SK-N-SH (cell line): ENCODE results near the gene RPGR. TPM values are rescaled to one million over a fixed set of nuclear protein-coding genes. Genes with fewer than 3 reads are reported as not detected.

ENCODE experiments used
- CTCF ChIA-PET: fragments of 300-600, 350-600 bp; formaldehyde crosslinking; extraction: SDS; loops from one replicate; lab custom pipeline; 2021; lab: Yijun Ruan, JAX
- POLR2A ChIA-PET: fragments of 350-600 bp; sonication (Branson Sonifier 250); formaldehyde crosslinking; extraction: SDS; loops from one replicate; lab custom pipeline; 2020; ENCODE audit warnings: antibody characterized with exemption, inconsistent platforms; lab: Yijun Ruan, JAX
- DNase-seq: peaks from one replicate; pipeline ENCODE4 v3.0.0; 2012
- H2AFZ ChIP-seq: fragments of 200-600 bp; sonication (generic); 2 replicates; pipeline ENCODE4 v1.8.1; 2016; ENCODE audit warnings: antibody characterized with exemption, mild to moderate bottlenecking, low read depth
- H3F3A ChIP-seq: fragments of 200-600 bp; sonication (generic); replicated peaks from 2 replicates; pipeline ENCODE3; 2016; ENCODE audit warnings: antibody characterized with exemption, mild to moderate bottlenecking; ENCODE audit not compliant: insufficient read depth
- H3K27ac ChIP-seq, 2 experiments: fragments of 200-500 bp in 1 of 2; fragments of 200-600 bp in 1 of 2; sonication (Bioruptor generic) in 1 of 2; sonication (generic), shearing (Covaris generic) in 1 of 2; 2 replicates each; pipeline versions ENCODE4 v1.5.1 to v1.6.1; 2014 to 2016; ENCODE audit warnings: low read depth in 2 of 2, inconsistent platforms in 1 of 2, low read length in 1 of 2, mild to moderate bottlenecking in 1 of 2, mixed read lengths in 1 of 2
- H3K27me3 ChIP-seq: fragments of 200-600 bp; sonication (generic), shearing (Covaris generic); 2 replicates; pipeline ENCODE4 v1.6.1; 2016; ENCODE audit warnings: mixed run types; ENCODE audit not compliant: insufficient read depth
- H3K36me3 ChIP-seq, 2 experiments: fragments of 200-500 bp in 1 of 2; fragments of 200-600 bp in 1 of 2; sonication (Bioruptor generic) in 1 of 2; sonication (generic) in 1 of 2; replicated peaks in 1 of 2; 2 replicates each; pipeline versions ENCODE3 to v1.5.1; 2014 to 2016; ENCODE audit warnings: low read length in 1 of 2, mild to moderate bottlenecking in 1 of 2; ENCODE audit not compliant: insufficient read depth in 2 of 2, control insufficient read depth in 1 of 2
- H3K4me1 ChIP-seq, 2 experiments: fragments of 200-500 bp in 1 of 2; fragments of 200-600 bp in 1 of 2; sonication (Bioruptor generic) in 1 of 2; sonication (generic), shearing (Covaris generic) in 1 of 2; 2 replicates each; pipeline versions ENCODE4 v1.5.1 to v1.6.1; 2014 to 2016; ENCODE audit warnings: low read depth in 1 of 2, low read length in 1 of 2, mixed run types in 1 of 2; ENCODE audit not compliant: insufficient read depth in 2 of 2, control insufficient read depth in 1 of 2
- H3K4me2 ChIP-seq: fragments of 200-600 bp; sonication (generic), shearing (Covaris generic); 2 replicates; pipeline ENCODE4 v1.6.1; 2017; ENCODE audit warnings: mixed run types
- H3K4me3 ChIP-seq, 2 experiments: fragments of 200-500 bp in 1 of 2; fragments of 200-600 bp in 1 of 2; sonication (Bioruptor generic) in 1 of 2; sonication (generic), shearing (Covaris generic) in 1 of 2; 2 replicates each; pipeline versions ENCODE4 v1.5.1 to v1.8.1; 2014 to 2016; ENCODE audit warnings: low read depth in 2 of 2, inconsistent platforms in 1 of 2, low read length in 1 of 2, mild to moderate bottlenecking in 1 of 2, mixed read lengths in 1 of 2, moderate library complexity in 1 of 2
- H3K79me2 ChIP-seq: fragments of 200-600 bp; sonication (generic); 2 replicates; pipeline ENCODE4 v1.8.1; 2017; ENCODE audit warnings: mild to moderate bottlenecking; ENCODE audit not compliant: insufficient read depth
- H3K9ac ChIP-seq: fragments of 200-600 bp; sonication (generic); 2 replicates; pipeline ENCODE4 v1.6.1; 2017; ENCODE audit warnings: mixed run types
- H3K9me2 ChIP-seq: fragments of 200-600 bp; sonication (generic); 2 replicates; pipeline ENCODE4 v1.6.1; 2017; ENCODE audit warnings: mixed run types
- H3K9me3 ChIP-seq: fragments of 200-600 bp; sonication (generic); 2 replicates; pipeline ENCODE4 v1.6.1; 2017; ENCODE audit warnings: mixed run types, mild to moderate bottlenecking, moderate library complexity
- H4K20me1 ChIP-seq: fragments of 200-600 bp; sonication (generic); 2 replicates; pipeline ENCODE4 v1.6.1; 2017; ENCODE audit warnings: mild to moderate bottlenecking, mixed run types; ENCODE audit not compliant: insufficient read depth
- GABPA ChIP-seq: IDR thresholded peaks from 2 replicates; pipeline ENCODE4 v1.4.0; 2012; ENCODE audit warnings: low read depth, mild to moderate bottlenecking
- MEF2A ChIP-seq: IDR thresholded peaks from 2 replicates; pipeline ENCODE4 v1.4.0; 2012; ENCODE audit warnings: low read depth, borderline replicate concordance
- RAD21 ChIP-seq: IDR thresholded peaks from 2 replicates; pipeline ENCODE4 v1.6.1; 2012; ENCODE audit warnings: mild to moderate bottlenecking, low read length
- TEAD4 ChIP-seq: IDR thresholded peaks from 2 replicates; pipeline ENCODE4 v1.4.0; 2012; ENCODE audit warnings: mild to moderate bottlenecking, borderline replicate concordance; ENCODE audit not compliant: insufficient read depth
- WGBS: methylation state at CpG from one replicate; pipeline ENCODE4 v1.1.6; 2017; ENCODE audit warnings: low lambda C conversion rate; 5-methylcytosine and 5-hydroxymethylcytosine counted together
- polyA plus RNA-seq, 3 experiments: library from polyadenylated mRNA; depleted of rRNA; stranded (reverse); fragments of >200 nt; gene quantifications; 2 replicates each; pipeline ENCODE4 v1.2.3, GENCODE V29; 2012
- TF ChIP-seq, protein P1 (sequence below): IDR thresholded peaks from 2 replicates; pipeline ENCODE4 v1.6.1; 2012; ENCODE audit warnings: mild to moderate bottlenecking, low read depth, low read length, moderate library complexity
- TF ChIP-seq, protein P2 (sequence below): fragments of 200-600 bp; sonication (generic); IDR thresholded peaks from 2 replicates; pipeline ENCODE4 v1.6.1; 2017; ENCODE audit warnings: antibody characterized with exemption, mild to moderate bottlenecking, moderate library complexity
- TF ChIP-seq, protein P3 (sequence below): IDR thresholded peaks from 2 replicates; pipeline ENCODE4 v1.4.0; 2012; ENCODE audit warnings: low read depth

Gene RPGR
- polyA plus RNA-seq, 1 of the 3 experiments (the other 2 are of a cell fraction) = 1.2 TPM

DNA sequence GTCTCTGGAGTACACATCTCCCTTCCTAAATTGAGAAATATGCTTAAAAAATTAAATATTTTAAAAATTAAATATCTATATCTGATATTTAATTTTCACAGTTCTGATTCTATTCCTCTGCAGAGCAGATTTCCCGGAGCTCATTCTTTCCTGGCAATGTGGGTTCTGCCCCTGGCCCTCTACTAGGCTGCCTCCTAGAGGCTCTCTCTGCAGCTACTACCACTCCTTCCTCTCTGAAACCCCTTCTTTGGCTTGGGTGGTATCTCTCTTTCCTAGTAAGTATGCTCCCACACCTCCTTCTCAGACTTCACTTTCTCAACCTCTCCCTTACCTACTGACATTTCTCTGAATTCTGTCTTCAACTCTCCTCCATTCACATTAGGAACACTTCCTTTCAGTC lies 45.3 kb downstream of the RPGR start:
- peak; percentile 39 for TF ChIP-seq RAD21
- TF ChIP-seq, protein P1, sequence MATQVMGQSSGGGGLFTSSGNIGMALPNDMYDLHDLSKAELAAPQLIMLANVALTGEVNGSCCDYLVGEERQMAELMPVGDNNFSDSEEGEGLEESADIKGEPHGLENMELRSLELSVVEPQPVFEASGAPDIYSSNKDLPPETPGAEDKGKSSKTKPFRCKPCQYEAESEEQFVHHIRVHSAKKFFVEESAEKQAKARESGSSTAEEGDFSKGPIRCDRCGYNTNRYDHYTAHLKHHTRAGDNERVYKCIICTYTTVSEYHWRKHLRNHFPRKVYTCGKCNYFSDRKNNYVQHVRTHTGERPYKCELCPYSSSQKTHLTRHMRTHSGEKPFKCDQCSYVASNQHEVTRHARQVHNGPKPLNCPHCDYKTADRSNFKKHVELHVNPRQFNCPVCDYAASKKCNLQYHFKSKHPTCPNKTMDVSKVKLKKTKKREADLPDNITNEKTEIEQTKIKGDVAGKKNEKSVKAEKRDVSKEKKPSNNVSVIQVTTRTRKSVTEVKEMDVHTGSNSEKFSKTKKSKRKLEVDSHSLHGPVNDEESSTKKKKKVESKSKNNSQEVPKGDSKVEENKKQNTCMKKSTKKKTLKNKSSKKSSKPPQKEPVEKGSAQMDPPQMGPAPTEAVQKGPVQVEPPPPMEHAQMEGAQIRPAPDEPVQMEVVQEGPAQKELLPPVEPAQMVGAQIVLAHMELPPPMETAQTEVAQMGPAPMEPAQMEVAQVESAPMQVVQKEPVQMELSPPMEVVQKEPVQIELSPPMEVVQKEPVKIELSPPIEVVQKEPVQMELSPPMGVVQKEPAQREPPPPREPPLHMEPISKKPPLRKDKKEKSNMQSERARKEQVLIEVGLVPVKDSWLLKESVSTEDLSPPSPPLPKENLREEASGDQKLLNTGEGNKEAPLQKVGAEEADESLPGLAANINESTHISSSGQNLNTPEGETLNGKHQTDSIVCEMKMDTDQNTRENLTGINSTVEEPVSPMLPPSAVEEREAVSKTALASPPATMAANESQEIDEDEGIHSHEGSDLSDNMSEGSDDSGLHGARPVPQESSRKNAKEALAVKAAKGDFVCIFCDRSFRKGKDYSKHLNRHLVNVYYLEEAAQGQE = no peak
- TF ChIP-seq, protein P2, sequence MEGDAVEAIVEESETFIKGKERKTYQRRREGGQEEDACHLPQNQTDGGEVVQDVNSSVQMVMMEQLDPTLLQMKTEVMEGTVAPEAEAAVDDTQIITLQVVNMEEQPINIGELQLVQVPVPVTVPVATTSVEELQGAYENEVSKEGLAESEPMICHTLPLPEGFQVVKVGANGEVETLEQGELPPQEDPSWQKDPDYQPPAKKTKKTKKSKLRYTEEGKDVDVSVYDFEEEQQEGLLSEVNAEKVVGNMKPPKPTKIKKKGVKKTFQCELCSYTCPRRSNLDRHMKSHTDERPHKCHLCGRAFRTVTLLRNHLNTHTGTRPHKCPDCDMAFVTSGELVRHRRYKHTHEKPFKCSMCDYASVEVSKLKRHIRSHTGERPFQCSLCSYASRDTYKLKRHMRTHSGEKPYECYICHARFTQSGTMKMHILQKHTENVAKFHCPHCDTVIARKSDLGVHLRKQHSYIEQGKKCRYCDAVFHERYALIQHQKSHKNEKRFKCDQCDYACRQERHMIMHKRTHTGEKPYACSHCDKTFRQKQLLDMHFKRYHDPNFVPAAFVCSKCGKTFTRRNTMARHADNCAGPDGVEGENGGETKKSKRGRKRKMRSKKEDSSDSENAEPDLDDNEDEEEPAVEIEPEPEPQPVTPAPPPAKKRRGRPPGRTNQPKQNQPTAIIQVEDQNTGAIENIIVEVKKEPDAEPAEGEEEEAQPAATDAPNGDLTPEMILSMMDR = peak; percentile 47
- no peak for TF ChIP-seq GABPA
- TF ChIP-seq, protein P3, sequence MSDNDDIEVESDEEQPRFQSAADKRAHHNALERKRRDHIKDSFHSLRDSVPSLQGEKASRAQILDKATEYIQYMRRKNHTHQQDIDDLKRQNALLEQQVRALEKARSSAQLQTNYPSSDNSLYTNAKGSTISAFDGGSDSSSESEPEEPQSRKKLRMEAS = no peak
- no peak for DNase-seq
- H3K9ac ChIP-seq = no peak overlapping the region
- no peaks in the 10 kb centered on the region; the same call in 1 of the 2 replicates for H3K27me3 ChIP-seq
- no peaks in the 10 kb centered on the region for H3K79me2 ChIP-seq
- no peaks in the 10 kb centered on the region for H3K9me3 ChIP-seq
- 57% methylated on average over 1 of the region's 1 CpG for WGBS
- no peaks in the 10 kb centered on the region for H4K20me1 ChIP-seq
- no peaks in the 10 kb centered on the region for H3F3A ChIP-seq
- H3K9me2 ChIP-seq = no peaks in the 10 kb centered on the region
- H2AFZ ChIP-seq = no peak overlapping the region
- H3K4me2 ChIP-seq = no peak overlapping the region
- H3K4me3 ChIP-seq = no peak overlapping the region
- no peaks in the 10 kb centered on the region for H3K36me3 ChIP-seq
- no peaks in the 10 kb centered on the region for H3K4me1 ChIP-seq
- ChIA-PET CTCF (interaction anchor here (0.6 to 1.1 kb wide), 3 partner anchors 14 to 21 kb away, joined by 3 read pairs; no protein-coding TSS in a partner anchor), POLR2A (no interaction called here)
- H3K27ac ChIP-seq = no peak overlapping the region

DNA sequence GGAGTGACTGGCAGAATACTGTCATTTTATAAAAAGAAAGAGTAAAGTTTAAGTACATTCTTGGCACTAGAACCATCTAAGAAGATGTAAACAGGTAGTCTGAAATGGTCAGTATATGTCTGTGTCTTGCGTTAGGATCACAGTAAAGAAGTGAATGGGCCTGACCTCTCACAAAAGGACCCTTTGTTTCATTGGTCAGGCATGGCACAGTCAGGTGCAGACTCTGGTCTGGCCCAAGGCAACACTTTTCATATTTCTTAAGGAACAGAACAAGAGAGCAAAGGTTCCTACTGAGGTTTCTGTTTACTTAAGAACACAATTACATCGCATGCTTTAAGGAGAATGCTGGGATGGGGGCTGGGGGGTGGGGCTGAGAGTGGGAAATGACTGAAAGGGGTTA lies 48.1 kb downstream of the RPGR start:
- H3K36me3 ChIP-seq = no peaks in the 10 kb centered on the region
- H3K9me2 ChIP-seq = no peaks in the 10 kb centered on the region
- TF ChIP-seq TEAD4 (no peak), MEF2A (no peak), RAD21 (no peak)
- H3K27me3 ChIP-seq = no peaks in the 10 kb centered on the region; the same call in 1 of the 2 replicates
- H3K4me2 ChIP-seq = no peak overlapping the region
- peaks cover 8% of the 10 kb centered on the region for H3F3A ChIP-seq
- no peak overlapping the region for H3K9ac ChIP-seq
- H3K9me3 ChIP-seq = no peaks in the 10 kb centered on the region
- no peaks in the 10 kb centered on the region for H3K4me1 ChIP-seq
- H2AFZ ChIP-seq = no peak overlapping the region
- no peak overlapping the region for H3K4me3 ChIP-seq
- H3K79me2 ChIP-seq = no peaks in the 10 kb centered on the region
- DNase-seq = no peak
- POLR2A ChIA-PET = no interaction called here
- H3K27ac ChIP-seq = no peak overlapping the region
- WGBS = 44% methylated on average over 2 of the region's 2 CpGs
- CTCF ChIA-PET = no interaction called here
- no peaks in the 10 kb centered on the region for H4K20me1 ChIP-seq
